ENCODE data around the gene ETV4. TPM values are rescaled to one million over a fixed set of nuclear protein-coding genes. Genes with fewer than 3 reads are reported as not detected.

Gene ETV4
- 7.1 TPM for total RNA-seq

- ATAC-seq (peak; percentile 92), DNase-seq (ENCODE audit: low spot score) (peak; percentile 95)
- intact Hi-C loops (cut with DNase I): no loop called here
Measured at GRCh38 chr17:43546319-43547188, at the start of gene ETV4. Gene ETV4, minus strand, starts transcription at chr17:43546340. Its CDS starts 723 bp downstream, at chr17:43545617.

DNA sequence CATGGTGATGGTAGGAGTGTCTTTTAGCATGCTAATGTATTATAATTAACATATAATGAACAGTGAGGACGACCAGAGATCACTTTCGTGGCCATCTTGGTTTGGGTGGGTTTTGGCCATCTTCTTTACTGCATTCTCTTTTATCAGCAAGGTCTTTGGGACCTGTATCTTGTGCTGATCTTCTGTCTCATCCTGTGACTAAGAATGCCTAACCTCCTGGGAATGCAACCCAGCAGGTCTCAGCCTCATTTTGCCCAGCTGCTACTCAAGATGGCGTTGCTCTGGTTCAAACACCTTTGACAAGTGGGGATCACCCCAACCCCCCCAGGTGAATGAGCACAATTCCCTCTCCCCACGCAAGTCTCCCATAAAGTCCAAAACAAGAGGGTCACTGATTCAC is 49.3 kb upstream of the ETV4 start:
- intact Hi-C loops (cut with DNase I): no loop called here
- DNase-seq (ENCODE audit: low spot score): no peak
- ATAC-seq: no peak

- intact Hi-C loops (cut with DNase I): no loop called here
- DNase-seq (ENCODE audit: low spot score) (peak; percentile 89), ATAC-seq (peak; percentile 91)
Measured at GRCh38 chr17:43591779-43592562, 45.8 kb upstream of the ETV4 start.

DNA sequence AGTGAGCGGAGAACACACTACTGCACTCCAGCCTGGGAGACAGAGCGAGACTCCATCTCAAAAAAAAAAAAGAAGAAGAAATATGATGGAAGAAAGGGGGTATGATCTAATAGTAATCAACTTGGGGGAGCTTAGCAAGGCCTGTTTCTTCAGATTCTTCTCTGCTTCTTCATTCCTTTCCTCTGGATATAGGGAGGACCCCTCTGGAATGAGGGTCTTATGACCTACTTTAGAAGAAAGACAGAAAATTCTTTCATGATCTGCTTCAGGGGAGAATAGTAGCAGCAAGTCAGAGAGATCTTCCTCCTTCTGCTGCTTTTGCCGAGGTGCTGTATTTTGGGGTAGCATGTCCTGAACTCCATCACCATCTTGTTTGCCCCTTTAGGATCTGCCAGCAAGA is 44.9 kb upstream of the ETV4 start:
- no peak for DNase-seq (ENCODE audit: low spot score)
- intact Hi-C loops (cut with DNase I): no loop called here
- no peak for ATAC-seq

GRCh38 chr17:43588664-43589435 is 42.7 kb upstream of the ETV4 start:
- intact Hi-C loops (cut with DNase I): no loop called here
- DNase-seq (ENCODE audit: low spot score) (no peak), ATAC-seq (no peak)

DNA sequence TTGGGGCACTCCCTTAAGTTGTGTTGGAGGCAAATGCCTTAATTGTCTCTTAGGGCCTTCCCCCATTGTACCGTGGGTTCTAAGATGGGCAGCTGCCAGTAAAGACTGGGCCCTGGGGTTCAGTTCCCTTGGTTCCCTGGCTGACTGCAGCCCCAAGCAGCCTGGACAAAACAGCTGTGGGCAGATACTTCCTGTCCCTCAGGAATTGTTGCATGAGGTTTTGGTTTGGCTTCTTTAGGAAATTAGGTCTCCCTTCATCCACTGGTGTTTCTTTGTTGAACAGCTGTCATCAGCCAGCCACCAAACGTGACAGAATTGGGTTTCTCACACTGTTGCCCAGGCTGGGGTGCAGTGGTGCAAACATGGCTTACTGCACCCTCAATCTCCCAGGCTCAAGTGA is 42.0 kb upstream of the ETV4 start:
- ATAC-seq (no peak), DNase-seq (ENCODE audit: low spot score) (no peak)
- intact Hi-C loops (cut with DNase I): no loop called here

GRCh38 chr17:43587647-43588046 is 41.5 kb upstream of the ETV4 start:
- no peak for ATAC-seq
- intact Hi-C loops (cut with DNase I): no loop called here

DNA sequence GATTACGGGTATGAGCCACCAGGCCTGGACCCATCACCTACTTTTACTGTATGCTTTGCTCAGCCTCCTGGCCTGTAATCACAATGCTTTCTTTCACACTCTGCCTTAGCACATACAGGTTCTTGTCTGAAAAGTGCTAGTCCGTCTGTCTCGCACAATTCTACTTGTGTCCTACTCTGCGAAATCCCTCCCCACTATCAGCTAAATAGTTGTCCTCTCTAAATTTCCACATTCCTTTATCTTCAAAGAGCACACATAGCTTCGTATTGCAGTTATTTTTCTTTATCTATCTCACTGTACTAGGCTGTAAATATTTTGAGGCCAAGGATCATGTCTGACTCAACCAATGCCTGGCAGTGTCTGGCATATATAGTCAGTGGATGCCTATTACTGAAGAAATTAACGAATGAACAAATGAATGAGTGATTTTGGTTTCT is 38.5 kb upstream of the ETV4 start:
- no peak for ATAC-seq

More at GRCh38 chr17:43587647-43588046, 41.5 kb upstream of the ETV4 start:
- DNase-seq (ENCODE audit: low spot score): no peak

GRCh38 chr17:43583332-43583731 is 37.2 kb upstream of the ETV4 start:
- no peak for ATAC-seq
- intact Hi-C loops (cut with DNase I): no loop called here
- no peak for DNase-seq (ENCODE audit: low spot score)

More for the DNA sequence above, 38.5 kb upstream of the ETV4 start:
- intact Hi-C loops (cut with DNase I): no loop called here
- DNase-seq (ENCODE audit: low spot score): no peak

- DNase-seq (ENCODE audit: low spot score): no peak
- intact Hi-C loops (cut with DNase I): no loop called here
- ATAC-seq: no peak
Measured at GRCh38 chr17:43581613-43582012, 35.5 kb upstream of the ETV4 start.

GRCh38 chr17:43581130-43581529 is 35.0 kb upstream of the ETV4 start:
- DNase-seq (ENCODE audit: low spot score): no peak
- intact Hi-C loops (cut with DNase I): no loop called here
- peak; percentile 27 for ATAC-seq

- DNase-seq (ENCODE audit: low spot score) (no peak), ATAC-seq (no peak)
- intact Hi-C loops (cut with DNase I): no loop called here
Measured at GRCh38 chr17:43579566-43580140, 33.5 kb upstream of the ETV4 start.

- ATAC-seq: peak; percentile 25
- intact Hi-C loops (cut with DNase I): no loop called here
- DNase-seq (ENCODE audit: low spot score): no peak
Measured at GRCh38 chr17:43578699-43579565, 32.8 kb upstream of the ETV4 start.

DNA sequence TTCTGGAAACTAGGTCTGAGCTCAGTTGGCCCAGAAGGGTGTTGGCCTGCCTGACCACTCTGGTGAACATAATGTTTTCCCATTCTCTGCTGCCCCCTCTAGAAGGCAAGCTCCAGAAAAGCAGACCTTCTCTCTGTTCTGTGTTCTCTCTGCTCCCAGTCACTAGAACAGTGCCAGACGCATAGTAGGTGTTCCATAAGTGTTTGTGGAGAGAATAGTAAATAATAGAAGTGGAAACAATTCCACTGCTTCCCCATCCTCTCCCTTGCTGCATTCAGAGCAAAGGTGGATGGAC is 32.2 kb upstream of the ETV4 start:
- DNase-seq (ENCODE audit: low spot score): no peak
- ATAC-seq: peak; percentile 3
- intact Hi-C loops (cut with DNase I): no loop called here

DNA sequence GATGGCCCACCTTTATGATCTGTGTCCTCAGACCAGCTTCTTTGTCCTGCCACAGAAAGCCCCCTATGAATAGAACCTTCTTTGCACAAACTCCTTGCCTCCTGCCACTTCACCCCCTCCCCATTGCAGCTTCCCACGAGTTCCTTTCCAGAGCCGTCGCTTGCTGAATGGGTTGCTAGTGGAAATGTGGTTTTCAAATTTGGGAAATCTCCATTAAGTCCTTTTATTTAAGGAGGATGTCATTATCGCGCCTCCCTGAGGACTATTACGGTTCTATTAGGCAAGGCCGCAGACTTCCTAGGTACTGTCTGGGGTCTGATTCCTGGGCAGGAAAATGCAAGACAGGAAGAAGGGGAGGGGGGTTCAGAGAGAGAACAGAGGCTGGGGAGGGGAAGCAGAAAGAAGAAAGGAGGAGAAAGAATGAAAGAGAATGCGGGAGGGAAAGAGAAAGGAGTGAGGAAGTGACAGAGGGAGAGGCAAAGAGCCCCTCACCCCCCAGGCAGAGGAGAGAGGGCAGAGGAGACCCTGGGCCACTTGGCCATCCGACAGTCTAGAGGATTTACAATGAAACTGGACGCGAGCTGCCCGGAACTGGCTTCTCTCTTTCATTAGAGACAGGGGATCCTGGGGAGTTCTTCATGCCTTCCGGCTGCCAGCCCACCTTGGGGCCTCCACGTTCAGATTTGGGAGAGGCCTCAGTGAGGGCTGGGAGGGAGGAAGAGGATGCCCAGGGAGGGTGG is 31.7 kb upstream of the ETV4 start:
- intact Hi-C loops (cut with DNase I): loop anchor here (2.0 kb wide), 1 partner anchor 97 kb away; no protein-coding TSS in a partner anchor
- ATAC-seq: no peak
- DNase-seq (ENCODE audit: low spot score): no peak

DNA sequence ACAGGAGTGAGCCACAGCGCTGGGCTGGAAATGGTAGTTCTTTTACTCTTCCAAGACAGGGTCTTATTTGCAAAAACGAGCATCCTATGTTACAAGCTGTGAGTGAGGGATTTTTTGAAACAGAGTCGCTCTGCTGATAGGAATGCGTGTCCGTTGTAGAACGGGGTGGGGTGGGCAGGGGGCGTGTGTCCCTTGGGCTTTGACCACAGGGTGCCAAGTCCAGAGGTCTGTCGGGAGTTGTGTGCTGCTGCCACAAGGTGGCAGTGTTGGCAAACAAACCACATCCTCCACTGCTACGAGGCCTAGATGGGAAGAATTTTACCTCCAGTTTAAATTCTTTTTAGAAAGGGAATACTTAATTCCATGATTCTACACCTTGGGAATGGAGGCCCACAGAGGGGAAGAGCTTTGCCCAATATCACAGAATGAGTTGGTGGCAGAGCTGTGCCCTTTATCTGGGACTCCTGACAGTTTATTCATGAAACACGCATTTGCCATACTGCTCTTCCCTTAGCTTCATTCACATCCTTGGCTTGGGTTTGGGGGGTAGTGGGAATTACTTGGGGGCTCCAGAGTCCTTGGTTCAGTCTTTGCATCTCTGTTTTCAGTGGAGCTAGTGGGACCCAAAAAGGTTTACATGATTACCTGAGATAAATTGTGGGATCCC is 30.6 kb upstream of the ETV4 start:
- intact Hi-C loops (cut with DNase I): loop anchor here (2.0 kb wide), 1 partner anchor 98 kb away; no protein-coding TSS in a partner anchor
- DNase-seq (ENCODE audit: low spot score) (peak; percentile 83), ATAC-seq (peak; percentile 81)
